HepG2 (cell line): ENCODE results near the gene DALRD3. TPM values are rescaled to one million over a fixed set of nuclear protein-coding genes. Genes with fewer than 3 reads are reported as not detected.

ENCODE experiments used
- FOXO1 ChIP-seq: sonication (generic); formaldehyde crosslinking; IDR thresholded peaks from 2 replicates; pipeline ENCODE4 v1.4.0; 2020; ENCODE audit warnings: missing genetic modification reagents
- HCFC1 ChIP-seq: fragments of 150-350 bp; IDR thresholded peaks from 2 replicates; pipeline ENCODE4 v1.6.1; 2014; ENCODE audit warnings: low read depth, low read length
- HNRNPK ChIP-seq: fragments of 200-400 bp; formaldehyde crosslinking; IDR thresholded peaks from 2 replicates; pipeline ENCODE4 v1.6.1; 2018; ENCODE audit warnings: low read length, low read depth, moderate library complexity, mild to moderate bottlenecking; ENCODE audit not compliant: poor library complexity, severe bottlenecking
- KLF15 ChIP-seq: sonication (generic); formaldehyde crosslinking; IDR thresholded peaks from 2 replicates; pipeline ENCODE4 v1.8.1; 2023; ENCODE audit warnings: borderline replicate concordance, mild to moderate bottlenecking, inconsistent platforms, missing genetic modification reagents, mixed read lengths
- MTA1 ChIP-seq: sonication (generic); formaldehyde crosslinking; IDR thresholded peaks from 2 replicates; pipeline ENCODE4 v1.4.0; 2020; ENCODE audit warnings: missing genetic modification reagents, mild to moderate bottlenecking, borderline replicate concordance
- SNAI1 ChIP-seq: sonication (generic); formaldehyde crosslinking; IDR thresholded peaks from 2 replicates; pipeline ENCODE4 v1.5.0; 2020; ENCODE audit warnings: mild to moderate bottlenecking, missing genetic modification reagents, borderline replicate concordance
- SPEN ChIP-seq: sonication (generic); formaldehyde crosslinking; IDR thresholded peaks from 2 replicates; pipeline ENCODE4 v1.5.1; 2020; ENCODE audit warnings: low read depth, mild to moderate bottlenecking, missing genetic modification reagents
- TBP ChIP-seq: sonication (generic); formaldehyde crosslinking; IDR thresholded peaks from 2 replicates; pipeline ENCODE4 v1.5.0; 2020; ENCODE audit warnings: missing genetic modification reagents
- TOE1 ChIP-seq: sonication (generic); formaldehyde crosslinking; IDR thresholded peaks from 2 replicates; pipeline ENCODE4 v1.4.0; 2020; ENCODE audit warnings: mild to moderate bottlenecking, missing genetic modification reagents
- ZGPAT ChIP-seq: IDR thresholded peaks from 2 replicates; pipeline ENCODE4 v1.6.1; 2016; ENCODE audit warnings: mild to moderate bottlenecking
- ZNF407 ChIP-seq: sonication (generic); formaldehyde crosslinking; IDR thresholded peaks from one replicate; pipeline ENCODE4 v1.5.1; 2020; ENCODE audit warnings: mild to moderate bottlenecking, missing genetic modification reagents; ENCODE audit errors: not compliant biosample characterization
- ZNF460 ChIP-seq: sonication (generic); formaldehyde crosslinking; IDR thresholded peaks from 2 replicates; pipeline ENCODE4 v1.5.1; 2020; ENCODE audit warnings: missing genetic modification reagents, mild to moderate bottlenecking, borderline replicate concordance
- ZNF513 ChIP-seq: sonication (generic); formaldehyde crosslinking; conservative IDR thresholded peaks from 2 replicates; pipeline ENCODE4 v1.5.0; 2020; ENCODE audit warnings: missing genetic modification reagents
- ZNF570 ChIP-seq: sonication (generic); formaldehyde crosslinking; IDR thresholded peaks from 2 replicates; pipeline ENCODE4 v1.4.0; 2020; ENCODE audit warnings: mild to moderate bottlenecking, missing genetic modification reagents, borderline replicate concordance
- ZNF839 ChIP-seq: sonication (generic); formaldehyde crosslinking; IDR thresholded peaks from 2 replicates; pipeline ENCODE4 v1.4.0; 2020; ENCODE audit warnings: missing genetic modification reagents, mild to moderate bottlenecking, borderline replicate concordance
- polyA plus RNA-seq, 8 experiments: library from polyadenylated mRNA; depleted of rRNA in 3 of 8; stranded (reverse) in 7 of 8; unstranded in 1 of 8; fragments of >200 nt; fragmentation: Illumina TruSeq in 4 of 8; extraction: Trizol in 4 of 8; gene quantifications; 2 replicates each; pipeline versions ENCODE4 v1.2.1 to v1.2.3, GENCODE V29; 2011 to 2016; ENCODE audit warnings: low read depth in 4 of 8, missing spikeins in 1 of 8, mixed read lengths in 1 of 8; ENCODE audit not compliant: insufficient read depth in 1 of 8
- total RNA-seq, 5 experiments: library from RNA; depleted of rRNA; stranded (reverse); fragments of >200 nt; fragmentation: Illumina TruSeq; extraction: Trizol; gene quantifications; 2 replicates each; pipeline ENCODE4 v1.2.3, GENCODE V29; 2016; ENCODE audit warnings: low read depth in 1 of 5
- TF ChIP-seq, protein P1 (sequence below): sonication (generic); formaldehyde crosslinking; IDR thresholded peaks from 2 replicates; pipeline ENCODE4 v1.8.1; 2023; ENCODE audit warnings: mild to moderate bottlenecking, missing genetic modification reagents

Gene DALRD3
- total and polyA plus RNA-seq, 2 of the 13 experiments (the other 11 are each of a cell fraction or from before 2014, with no cell fraction given) = 19.9 to 36.5 TPM

DNA sequence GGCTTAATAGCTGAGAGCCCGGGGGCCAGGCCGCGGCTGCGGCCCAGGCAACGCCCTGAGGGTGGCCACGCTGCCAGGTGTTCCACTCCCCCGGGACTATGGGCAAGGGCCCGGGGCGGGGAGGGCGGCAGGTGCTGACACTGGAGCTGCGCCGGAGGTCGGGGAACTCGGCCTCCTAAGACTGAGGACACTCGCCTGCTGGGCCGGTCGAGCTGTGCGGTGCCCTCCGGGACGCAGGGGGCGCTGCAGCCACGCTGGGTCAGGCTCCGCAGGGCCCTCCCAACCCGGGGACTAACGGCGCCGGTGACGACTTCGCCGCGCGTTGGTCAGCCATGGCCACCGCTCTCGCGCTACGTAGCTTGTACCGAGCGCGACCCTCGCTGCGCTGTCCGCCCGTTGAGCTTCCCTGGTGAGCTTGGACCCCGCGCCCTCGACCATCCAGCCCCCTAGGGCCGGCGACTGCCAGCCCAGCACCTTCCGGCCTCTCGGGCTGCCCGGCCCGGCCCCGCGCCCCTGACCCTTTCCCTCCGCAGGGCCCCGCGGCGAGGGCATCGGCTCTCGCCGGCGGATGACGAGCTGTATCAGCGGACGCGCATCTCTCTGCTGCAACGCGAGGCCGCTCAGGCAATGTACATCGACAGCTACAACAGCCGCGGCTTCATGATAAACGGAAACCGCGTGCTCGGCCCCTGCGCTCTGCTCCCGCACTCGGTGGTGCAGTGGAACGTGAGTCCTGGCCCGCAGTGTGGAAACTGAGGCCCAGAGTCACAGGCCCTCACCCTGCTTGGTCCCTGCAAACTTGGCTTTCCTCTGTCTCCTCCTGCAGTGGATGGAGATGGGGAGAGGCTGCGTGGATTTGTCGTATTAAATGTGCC is 3.7 kb upstream of the DALRD3 start, which contains the start of gene NDUFAF3 (continued):
- TF ChIP-seq KLF15 (CRISPR knock-in tag) (no peak), ZNF407 (CRISPR knock-in tag) (no peak), SNAI1 (CRISPR knock-in tag) (no peak), ZNF570 (no peak), MTA1 (CRISPR knock-in tag) (peak; percentile 57; the same call in 1 of the 2 replicates), FOXO1 (CRISPR knock-in tag) (peak; percentile 75), HCFC1 (peak; percentile 28; the same call in 1 of the 2 replicates), HNRNPK (peak; percentile 76), SPEN (CRISPR knock-in tag) (peak; percentile 96), ZNF513 (CRISPR knock-in tag) (no peak), ZGPAT (peak; percentile 74; the same call in 1 of the 2 replicates), ZNF460 (peak; percentile 3; the same call in 1 of the 2 replicates), TBP (no peak), ZNF839 (CRISPR knock-in tag) (no peak), TOE1 (no peak)
- TF ChIP-seq, protein P1, sequence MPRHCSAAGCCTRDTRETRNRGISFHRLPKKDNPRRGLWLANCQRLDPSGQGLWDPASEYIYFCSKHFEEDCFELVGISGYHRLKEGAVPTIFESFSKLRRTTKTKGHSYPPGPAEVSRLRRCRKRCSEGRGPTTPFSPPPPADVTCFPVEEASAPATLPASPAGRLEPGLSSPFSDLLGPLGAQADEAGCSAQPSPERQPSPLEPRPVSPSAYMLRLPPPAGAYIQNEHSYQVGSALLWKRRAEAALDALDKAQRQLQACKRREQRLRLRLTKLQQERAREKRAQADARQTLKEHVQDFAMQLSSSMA (CRISPR knock-in tag) = no peak
